GM23338 (cell line): ENCODE measurements around the gene CHCHD6. TPM values are rescaled to one million over a fixed set of nuclear protein-coding genes. Genes with fewer than 3 reads are reported as not detected.

Experiments
- ATAC-seq: fragments of 200-7000 bp; cut with Tn5 transposase; 3 replicates; pipeline ENCODE4 v1.9.1; 2020
- DNase-seq: peaks from one replicate; pipeline ENCODE4 v3.0.0-alpha.2; 2015; ENCODE audit warnings: low spot score
- H2AFZ ChIP-seq: fragments of 200-600 bp; sonication (generic); 2 replicates; pipeline ENCODE4 v1.8.0; 2016; ENCODE audit warnings: antibody characterized with exemption, mild to moderate bottlenecking, moderate library complexity
- H3F3A ChIP-seq: fragments of 200-600 bp; sonication (generic); replicated peaks from 2 replicates; pipeline ENCODE4 v1.8.0; 2017; ENCODE audit warnings: antibody characterized with exemption, mixed run types, low read depth
- H3K27ac ChIP-seq: fragments of 200-600 bp; sonication (generic); 2 replicates; pipeline ENCODE4 v1.6.1; 2016; ENCODE audit warnings: low read depth
- H3K27me3 ChIP-seq: fragments of 200-600 bp; sonication (generic); 2 replicates; pipeline ENCODE4 v1.8.0; 2016; ENCODE audit warnings: mild to moderate bottlenecking, mixed run types, moderate library complexity; ENCODE audit not compliant: insufficient read depth
- H3K36me3 ChIP-seq: fragments of 200-600 bp; sonication (generic); 2 replicates; pipeline ENCODE4 v1.8.0; 2016; ENCODE audit warnings: mild to moderate bottlenecking; ENCODE audit not compliant: insufficient read depth
- H3K4me1 ChIP-seq: fragments of 200-600 bp; sonication (generic); 2 replicates; pipeline ENCODE4 v1.8.0; 2016; ENCODE audit warnings: mild to moderate bottlenecking, moderate library complexity; ENCODE audit not compliant: insufficient read depth
- H3K4me2 ChIP-seq: fragments of 200-600 bp; sonication (generic); 2 replicates; pipeline ENCODE4 v1.7.1; 2017; ENCODE audit warnings: mixed run types
- H3K4me3 ChIP-seq: fragments of 200-600 bp; sonication (generic); 2 replicates; pipeline ENCODE4 v1.6.1; 2016; ENCODE audit warnings: mixed run types
- H3K79me2 ChIP-seq: fragments of 200-600 bp; sonication (generic); replicated peaks from 2 replicates; pipeline ENCODE4 v1.8.0; 2017; ENCODE audit warnings: mild to moderate bottlenecking; ENCODE audit not compliant: insufficient read depth
- H3K9me2 ChIP-seq: fragments of 200-600 bp; sonication (generic); 2 replicates; pipeline ENCODE4 v1.8.0; 2017; ENCODE audit not compliant: insufficient read depth
- H4K20me1 ChIP-seq: fragments of 200-600 bp; sonication (generic); replicated peaks from 2 replicates; pipeline ENCODE4 v1.8.0; 2017; ENCODE audit warnings: mild to moderate bottlenecking; ENCODE audit not compliant: insufficient read depth
- H3K27ac Mint-ChIP-seq: 2 replicates; pipeline ENCODE4 v1.8.0; 2020; ENCODE audit warnings: inconsistent platforms, mild to moderate bottlenecking, moderate library complexity, mixed read lengths
- H3K27me3 Mint-ChIP-seq: 3 replicates; pipeline ENCODE4 v1.8.0; 2022; ENCODE audit warnings: low read depth, mild to moderate bottlenecking, moderate library complexity, mixed read lengths, inconsistent platforms; ENCODE audit not compliant: insufficient read depth, poor library complexity
- H3K36me3 Mint-ChIP-seq: 3 replicates; pipeline ENCODE4 v1.8.0; 2021; ENCODE audit warnings: low read depth, mild to moderate bottlenecking, inconsistent platforms, moderate library complexity, mixed read lengths
- H3K4me1 Mint-ChIP-seq: 3 replicates; pipeline ENCODE4 v1.8.0; 2020; ENCODE audit warnings: mild to moderate bottlenecking, inconsistent platforms, mixed read lengths
- H3K4me3 Mint-ChIP-seq: 3 replicates; pipeline ENCODE4 v1.8.0; 2021; ENCODE audit warnings: moderate library complexity, mild to moderate bottlenecking, inconsistent platforms, mixed read lengths
- H3K9me3 Mint-ChIP-seq: 3 replicates; pipeline ENCODE4 v1.8.0; 2020; ENCODE audit warnings: moderate library complexity, mild to moderate bottlenecking, inconsistent platforms, mixed read lengths
- CREB1 ChIP-seq: fragments of 250-450 bp; sonication (Bioruptor Pico); IDR thresholded peaks from 2 replicates; pipeline ENCODE4 v1.5.0; 2020; ENCODE audit warnings: low read depth, mild to moderate bottlenecking, moderate library complexity
- EZH2 ChIP-seq: fragments of 200-600 bp; sonication (generic); IDR thresholded peaks from one replicate; pipeline ENCODE4 v1.8.0; 2017; ENCODE audit warnings: antibody characterized with exemption, mild to moderate bottlenecking, low read depth; ENCODE audit not compliant: unreplicated experiment
- EZH2phosphoT487 ChIP-seq: fragments of 200-600 bp; sonication (generic); IDR thresholded peaks from one replicate; pipeline ENCODE4 v1.8.1; 2018; ENCODE audit warnings: antibody characterized with exemption; ENCODE audit not compliant: unreplicated experiment
- JUNB ChIP-seq: IDR thresholded peaks from one replicate; pipeline ENCODE4 v1.6.1; 2016; ENCODE audit warnings: antibody characterized with exemption; ENCODE audit not compliant: unreplicated experiment
- NANOG ChIP-seq: IDR thresholded peaks from 2 replicates; pipeline ENCODE4 v1.6.1; 2016; ENCODE audit warnings: antibody characterized with exemption, borderline replicate concordance
- POLR2AphosphoS5 ChIP-seq: IDR thresholded peaks from 2 replicates; pipeline ENCODE4 v1.6.1; 2016; ENCODE audit warnings: antibody characterized with exemption, low read depth
- STAT1 ChIP-seq: IDR thresholded peaks from one replicate; pipeline ENCODE4 v1.6.1; 2016; ENCODE audit warnings: antibody characterized with exemption; ENCODE audit not compliant: unreplicated experiment
- ZNF114 ChIP-seq: fragments of 250-450 bp; sonication (Bioruptor Pico); IDR thresholded peaks from 2 replicates; pipeline ENCODE4 v1.5.0; 2020; ENCODE audit warnings: mild to moderate bottlenecking, moderate library complexity
- ZNF331 ChIP-seq: fragments of 250-450 bp; sonication (Bioruptor Pico); IDR thresholded peaks from 2 replicates; pipeline ENCODE4 v1.5.0; 2020; ENCODE audit warnings: low read depth, mild to moderate bottlenecking, moderate library complexity
- polyA plus RNA-seq: library from polyadenylated mRNA; unstranded; fragments of >200 nt; fragmentation: Nextera tagmentation; extraction: Ambion mirVana; gene quantifications from 2 replicates; pipeline ENCODE4 v1.2.1, GENCODE V29; 2016
- total RNA-seq: library from RNA; depleted of rRNA; stranded (reverse); fragments of >200 nt; shearing (Covaris generic); gene quantifications from 2 replicates; pipeline ENCODE4 v1.2.3, GENCODE V29; 2014
- TF ChIP-seq, protein P1 (sequence below): fragments of 250-450 bp; sonication (Bioruptor Pico); IDR thresholded peaks from 2 replicates; pipeline ENCODE4 v1.5.0; 2020; ENCODE audit warnings: mild to moderate bottlenecking, moderate library complexity
- TF ChIP-seq, protein P2 (sequence below): IDR thresholded peaks from one replicate; pipeline ENCODE4 v1.6.1; 2018; ENCODE audit warnings: antibody characterized with exemption; ENCODE audit not compliant: unreplicated experiment
- TF ChIP-seq, protein P3 (sequence below), 2 experiments: fragments of 200-600 bp in 1 of 2; sonication (generic) in 1 of 2; conservative IDR thresholded peaks; 2 replicates each; pipeline versions ENCODE4 v1.5.1 to v1.6.1; 2016 to 2017; ENCODE audit warnings: antibody characterized with exemption in 2 of 2, low read depth in 2 of 2, mild to moderate bottlenecking in 2 of 2, moderate library complexity in 1 of 2
- TF ChIP-seq, protein P4 (sequence below): IDR thresholded peaks from 2 replicates; pipeline ENCODE4 v1.6.1; 2016; ENCODE audit warnings: antibody characterized with exemption

The CHCHD6 gene
- total and polyA plus RNA-seq, 2 experiments from 2014 or later: 28.8 to 43.0 TPM

DNA sequence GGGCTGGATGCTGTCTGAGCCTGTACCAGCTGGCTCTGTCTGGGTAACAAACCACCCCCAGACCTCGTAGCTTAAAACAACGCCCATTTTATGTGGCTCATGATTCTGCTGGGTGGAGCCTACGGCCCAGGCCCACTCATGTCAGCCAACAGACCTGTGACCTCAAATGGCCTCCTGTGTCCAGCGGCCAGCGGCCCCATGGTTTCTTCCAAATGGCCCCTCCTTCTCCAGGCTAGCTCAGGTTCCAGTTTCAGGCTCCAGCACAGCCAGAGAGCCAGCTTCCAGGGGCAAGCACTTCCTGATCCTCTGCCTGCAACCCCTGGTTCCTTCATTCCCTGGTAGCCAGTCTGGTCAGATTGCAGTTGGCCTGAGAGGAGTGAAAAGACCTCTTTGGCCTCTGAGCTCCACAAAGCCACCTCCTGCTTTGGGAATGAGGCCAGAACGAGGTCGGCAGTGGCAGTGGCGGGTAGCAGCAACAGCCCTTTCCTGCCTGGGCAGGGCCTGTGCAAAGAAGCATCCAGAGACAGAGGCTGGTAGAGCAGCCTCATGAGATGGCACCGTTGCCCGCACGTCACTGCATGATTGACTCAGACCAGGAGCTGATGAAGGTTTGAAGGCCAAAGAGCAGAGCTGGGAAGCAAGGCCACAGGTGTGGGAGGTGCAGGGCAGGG is 257.9 kb downstream of the CHCHD6 start:
- ATAC-seq (no peak), DNase-seq (no peak)
- no peaks in the 10 kb centered on the region for H3K9me2 ChIP-seq
- Mint-ChIP-seq H3K36me3 (no peaks in the 10 kb centered on the region), H3K9me3 (no peaks in the 10 kb centered on the region; the same call in 2 of the 3 replicates), H3K27ac (no peak overlapping the region), H3K4me3 (no peak overlapping the region), H3K4me1 (peaks cover 21% of the 10 kb centered on the region), H3K27me3 (peaks cover 18% of the 10 kb centered on the region)
- H3K27me3 ChIP-seq: no peaks in the 10 kb centered on the region
- H3K79me2 ChIP-seq: no peaks in the 10 kb centered on the region
- TF ChIP-seq, protein P1, sequence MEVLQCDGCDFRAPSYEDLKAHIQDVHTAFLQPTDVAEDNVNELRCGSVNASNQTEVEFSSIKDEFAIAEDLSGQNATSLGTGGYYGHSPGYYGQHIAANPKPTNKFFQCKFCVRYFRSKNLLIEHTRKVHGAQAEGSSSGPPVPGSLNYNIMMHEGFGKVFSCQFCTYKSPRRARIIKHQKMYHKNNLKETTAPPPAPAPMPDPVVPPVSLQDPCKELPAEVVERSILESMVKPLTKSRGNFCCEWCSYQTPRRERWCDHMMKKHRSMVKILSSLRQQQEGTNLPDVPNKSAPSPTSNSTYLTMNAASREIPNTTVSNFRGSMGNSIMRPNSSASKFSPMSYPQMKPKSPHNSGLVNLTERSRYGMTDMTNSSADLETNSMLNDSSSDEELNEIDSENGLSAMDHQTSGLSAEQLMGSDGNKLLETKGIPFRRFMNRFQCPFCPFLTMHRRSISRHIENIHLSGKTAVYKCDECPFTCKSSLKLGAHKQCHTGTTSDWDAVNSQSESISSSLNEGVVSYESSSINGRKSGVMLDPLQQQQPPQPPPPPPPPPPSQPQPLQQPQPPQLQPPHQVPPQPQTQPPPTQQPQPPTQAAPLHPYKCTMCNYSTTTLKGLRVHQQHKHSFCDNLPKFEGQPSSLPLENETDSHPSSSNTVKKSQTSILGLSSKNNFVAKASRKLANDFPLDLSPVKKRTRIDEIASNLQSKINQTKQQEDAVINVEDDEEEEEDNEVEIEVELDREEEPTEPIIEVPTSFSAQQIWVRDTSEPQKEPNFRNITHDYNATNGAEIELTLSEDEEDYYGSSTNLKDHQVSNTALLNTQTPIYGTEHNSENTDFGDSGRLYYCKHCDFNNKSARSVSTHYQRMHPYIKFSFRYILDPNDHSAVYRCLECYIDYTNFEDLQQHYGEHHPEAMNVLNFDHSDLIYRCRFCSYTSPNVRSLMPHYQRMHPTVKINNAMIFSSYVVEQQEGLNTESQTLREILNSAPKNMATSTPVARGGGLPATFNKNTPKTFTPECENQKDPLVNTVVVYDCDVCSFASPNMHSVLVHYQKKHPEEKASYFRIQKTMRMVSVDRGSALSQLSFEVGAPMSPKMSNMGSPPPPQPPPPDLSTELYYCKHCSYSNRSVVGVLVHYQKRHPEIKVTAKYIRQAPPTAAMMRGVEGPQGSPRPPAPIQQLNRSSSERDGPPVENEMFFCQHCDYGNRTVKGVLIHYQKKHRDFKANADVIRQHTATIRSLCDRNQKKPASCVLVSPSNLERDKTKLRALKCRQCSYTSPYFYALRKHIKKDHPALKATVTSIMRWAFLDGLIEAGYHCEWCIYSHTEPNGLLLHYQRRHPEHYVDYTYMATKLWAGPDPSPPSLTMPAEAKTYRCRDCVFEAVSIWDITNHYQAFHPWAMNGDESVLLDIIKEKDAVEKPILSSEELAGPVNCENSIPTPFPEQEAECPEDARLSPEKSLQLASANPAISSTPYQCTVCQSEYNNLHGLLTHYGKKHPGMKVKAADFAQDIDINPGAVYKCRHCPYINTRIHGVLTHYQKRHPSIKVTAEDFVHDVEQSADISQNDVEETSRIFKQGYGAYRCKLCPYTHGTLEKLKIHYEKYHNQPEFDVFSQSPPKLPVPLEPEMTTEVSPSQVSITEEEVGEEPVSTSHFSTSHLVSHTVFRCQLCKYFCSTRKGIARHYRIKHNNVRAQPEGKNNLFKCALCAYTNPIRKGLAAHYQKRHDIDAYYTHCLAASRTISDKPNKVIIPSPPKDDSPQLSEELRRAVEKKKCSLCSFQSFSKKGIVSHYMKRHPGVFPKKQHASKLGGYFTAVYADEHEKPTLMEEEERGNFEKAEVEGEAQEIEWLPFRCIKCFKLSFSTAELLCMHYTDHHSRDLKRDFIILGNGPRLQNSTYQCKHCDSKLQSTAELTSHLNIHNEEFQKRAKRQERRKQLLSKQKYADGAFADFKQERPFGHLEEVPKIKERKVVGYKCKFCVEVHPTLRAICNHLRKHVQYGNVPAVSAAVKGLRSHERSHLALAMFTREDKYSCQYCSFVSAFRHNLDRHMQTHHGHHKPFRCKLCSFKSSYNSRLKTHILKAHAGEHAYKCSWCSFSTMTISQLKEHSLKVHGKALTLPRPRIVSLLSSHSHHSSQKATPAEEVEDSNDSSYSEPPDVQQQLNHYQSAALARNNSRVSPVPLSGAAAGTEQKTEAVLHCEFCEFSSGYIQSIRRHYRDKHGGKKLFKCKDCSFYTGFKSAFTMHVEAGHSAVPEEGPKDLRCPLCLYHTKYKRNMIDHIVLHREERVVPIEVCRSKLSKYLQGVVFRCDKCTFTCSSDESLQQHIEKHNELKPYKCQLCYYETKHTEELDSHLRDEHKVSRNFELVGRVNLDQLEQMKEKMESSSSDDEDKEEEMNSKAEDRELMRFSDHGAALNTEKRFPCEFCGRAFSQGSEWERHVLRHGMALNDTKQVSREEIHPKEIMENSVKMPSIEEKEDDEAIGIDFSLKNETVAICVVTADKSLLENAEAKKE (CRISPR knock-in tag): no peak
- TF ChIP-seq EZH2phosphoT487: no peak
- no peak for TF ChIP-seq JUNB
- no peak for TF ChIP-seq NANOG
- TF ChIP-seq ZNF114: no peak
- TF ChIP-seq, protein P2, sequence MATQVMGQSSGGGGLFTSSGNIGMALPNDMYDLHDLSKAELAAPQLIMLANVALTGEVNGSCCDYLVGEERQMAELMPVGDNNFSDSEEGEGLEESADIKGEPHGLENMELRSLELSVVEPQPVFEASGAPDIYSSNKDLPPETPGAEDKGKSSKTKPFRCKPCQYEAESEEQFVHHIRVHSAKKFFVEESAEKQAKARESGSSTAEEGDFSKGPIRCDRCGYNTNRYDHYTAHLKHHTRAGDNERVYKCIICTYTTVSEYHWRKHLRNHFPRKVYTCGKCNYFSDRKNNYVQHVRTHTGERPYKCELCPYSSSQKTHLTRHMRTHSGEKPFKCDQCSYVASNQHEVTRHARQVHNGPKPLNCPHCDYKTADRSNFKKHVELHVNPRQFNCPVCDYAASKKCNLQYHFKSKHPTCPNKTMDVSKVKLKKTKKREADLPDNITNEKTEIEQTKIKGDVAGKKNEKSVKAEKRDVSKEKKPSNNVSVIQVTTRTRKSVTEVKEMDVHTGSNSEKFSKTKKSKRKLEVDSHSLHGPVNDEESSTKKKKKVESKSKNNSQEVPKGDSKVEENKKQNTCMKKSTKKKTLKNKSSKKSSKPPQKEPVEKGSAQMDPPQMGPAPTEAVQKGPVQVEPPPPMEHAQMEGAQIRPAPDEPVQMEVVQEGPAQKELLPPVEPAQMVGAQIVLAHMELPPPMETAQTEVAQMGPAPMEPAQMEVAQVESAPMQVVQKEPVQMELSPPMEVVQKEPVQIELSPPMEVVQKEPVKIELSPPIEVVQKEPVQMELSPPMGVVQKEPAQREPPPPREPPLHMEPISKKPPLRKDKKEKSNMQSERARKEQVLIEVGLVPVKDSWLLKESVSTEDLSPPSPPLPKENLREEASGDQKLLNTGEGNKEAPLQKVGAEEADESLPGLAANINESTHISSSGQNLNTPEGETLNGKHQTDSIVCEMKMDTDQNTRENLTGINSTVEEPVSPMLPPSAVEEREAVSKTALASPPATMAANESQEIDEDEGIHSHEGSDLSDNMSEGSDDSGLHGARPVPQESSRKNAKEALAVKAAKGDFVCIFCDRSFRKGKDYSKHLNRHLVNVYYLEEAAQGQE: no peak
- no peak for TF ChIP-seq EZH2
- no peak for TF ChIP-seq ZNF331
- TF ChIP-seq CREB1 (CRISPR knock-in tag): no peak
- TF ChIP-seq, protein P3, sequence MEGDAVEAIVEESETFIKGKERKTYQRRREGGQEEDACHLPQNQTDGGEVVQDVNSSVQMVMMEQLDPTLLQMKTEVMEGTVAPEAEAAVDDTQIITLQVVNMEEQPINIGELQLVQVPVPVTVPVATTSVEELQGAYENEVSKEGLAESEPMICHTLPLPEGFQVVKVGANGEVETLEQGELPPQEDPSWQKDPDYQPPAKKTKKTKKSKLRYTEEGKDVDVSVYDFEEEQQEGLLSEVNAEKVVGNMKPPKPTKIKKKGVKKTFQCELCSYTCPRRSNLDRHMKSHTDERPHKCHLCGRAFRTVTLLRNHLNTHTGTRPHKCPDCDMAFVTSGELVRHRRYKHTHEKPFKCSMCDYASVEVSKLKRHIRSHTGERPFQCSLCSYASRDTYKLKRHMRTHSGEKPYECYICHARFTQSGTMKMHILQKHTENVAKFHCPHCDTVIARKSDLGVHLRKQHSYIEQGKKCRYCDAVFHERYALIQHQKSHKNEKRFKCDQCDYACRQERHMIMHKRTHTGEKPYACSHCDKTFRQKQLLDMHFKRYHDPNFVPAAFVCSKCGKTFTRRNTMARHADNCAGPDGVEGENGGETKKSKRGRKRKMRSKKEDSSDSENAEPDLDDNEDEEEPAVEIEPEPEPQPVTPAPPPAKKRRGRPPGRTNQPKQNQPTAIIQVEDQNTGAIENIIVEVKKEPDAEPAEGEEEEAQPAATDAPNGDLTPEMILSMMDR (conservative IDR thresholded peaks at IDR 0.05; ENCODE audit: low read depth in 2 of 2): no peak
- TF ChIP-seq, protein P4, sequence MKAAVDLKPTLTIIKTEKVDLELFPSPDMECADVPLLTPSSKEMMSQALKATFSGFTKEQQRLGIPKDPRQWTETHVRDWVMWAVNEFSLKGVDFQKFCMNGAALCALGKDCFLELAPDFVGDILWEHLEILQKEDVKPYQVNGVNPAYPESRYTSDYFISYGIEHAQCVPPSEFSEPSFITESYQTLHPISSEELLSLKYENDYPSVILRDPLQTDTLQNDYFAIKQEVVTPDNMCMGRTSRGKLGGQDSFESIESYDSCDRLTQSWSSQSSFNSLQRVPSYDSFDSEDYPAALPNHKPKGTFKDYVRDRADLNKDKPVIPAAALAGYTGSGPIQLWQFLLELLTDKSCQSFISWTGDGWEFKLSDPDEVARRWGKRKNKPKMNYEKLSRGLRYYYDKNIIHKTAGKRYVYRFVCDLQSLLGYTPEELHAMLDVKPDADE: no peak
- TF ChIP-seq POLR2AphosphoS5: no peak
- no peak for TF ChIP-seq STAT1
- no peak overlapping the region for H3K27ac ChIP-seq
- H4K20me1 ChIP-seq: no peaks in the 10 kb centered on the region; the same call in 1 of the 2 replicates
- no peak overlapping the region for H3K4me2 ChIP-seq
- H2AFZ ChIP-seq: no peak overlapping the region
- H3K36me3 ChIP-seq: no peaks in the 10 kb centered on the region
- no peak overlapping the region for H3K4me3 ChIP-seq
- H3K4me1 ChIP-seq: no peaks in the 10 kb centered on the region
- H3F3A ChIP-seq: no peaks in the 10 kb centered on the region
